Measurements from ENCODE around the gene CCDC159.
A peak's percentile ranks its signal among the peaks of the same experiment; 100 is the strongest.
"Not testable (repeated sequence)": the region's sequence is repeated elsewhere in the genome, so short reads cannot be mapped to it uniquely, and the experiment has no call there.

Gene CCDC159

DNA sequence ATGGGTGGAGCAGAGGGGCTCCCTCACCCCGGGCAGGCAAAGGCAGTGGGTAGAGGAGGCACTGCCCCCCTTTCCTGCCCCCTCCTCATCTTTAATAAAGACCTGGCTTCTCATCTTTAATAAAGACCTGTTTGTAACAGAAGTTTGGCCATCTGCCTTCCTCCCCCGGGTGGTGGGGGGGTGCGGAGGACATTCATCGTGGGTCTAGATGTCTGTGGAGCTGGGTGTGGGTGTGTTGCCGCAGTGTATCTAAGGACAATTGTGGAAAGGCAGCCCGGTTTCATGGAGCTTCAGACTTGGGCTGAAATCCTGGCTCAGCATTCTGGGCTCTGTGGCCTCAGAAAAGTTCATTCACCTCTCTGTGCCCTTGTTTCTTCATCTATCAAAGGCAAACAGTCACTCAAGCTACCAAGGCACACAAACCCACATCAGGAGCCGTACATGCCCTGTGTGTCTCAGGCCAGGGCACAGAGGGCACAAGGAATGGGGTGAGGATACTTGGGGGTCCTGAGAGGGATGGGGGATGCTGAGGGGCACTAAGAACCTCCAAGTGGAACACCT lies 19.3 kb downstream of the CCDC159 start:
- no peak for DNase-seq (ENCODE audit: low read depth, low spot score)

DNA sequence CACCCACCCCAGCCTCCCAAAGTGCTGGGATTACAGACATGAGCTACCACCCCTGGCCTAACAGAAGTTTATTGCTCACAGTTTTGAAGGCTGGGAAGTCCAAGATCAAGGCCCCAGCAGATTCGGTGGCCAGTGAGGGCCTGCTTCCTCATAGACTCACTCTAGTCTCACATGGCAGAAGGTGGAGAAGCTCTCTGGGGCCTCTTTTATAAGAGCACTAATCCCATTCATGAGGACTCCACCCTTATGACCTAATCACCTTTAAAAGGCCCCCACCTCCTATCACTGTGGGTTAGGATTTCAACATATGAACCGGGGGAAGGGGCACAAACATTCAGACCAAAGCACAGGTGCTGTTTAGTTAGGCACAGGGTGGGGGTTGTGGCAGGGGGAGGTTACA lies 21.2 kb downstream of the CCDC159 start:
- no peak for DNase-seq (ENCODE audit: low read depth, low spot score)

DNA sequence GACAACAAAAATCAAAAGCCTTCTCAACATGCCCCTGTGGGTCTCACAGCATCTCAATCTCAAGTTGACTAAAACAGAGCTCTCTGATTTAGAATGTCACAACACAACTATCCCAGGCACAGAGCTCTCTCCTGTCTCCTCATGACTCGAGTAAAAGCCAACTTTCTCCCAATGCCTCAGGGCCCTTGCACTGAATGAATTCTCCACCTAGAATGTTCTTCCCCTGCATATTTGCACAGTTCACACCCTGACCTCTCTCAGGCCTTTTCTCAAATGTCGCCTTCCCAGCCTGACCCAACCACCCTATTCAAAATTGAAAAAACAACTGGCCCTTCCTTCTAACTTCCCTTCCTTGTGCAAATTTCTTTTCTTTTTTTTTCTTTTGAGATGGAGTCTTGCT lies 24.4 kb downstream of the CCDC159 start:
- DNase-seq (ENCODE audit: low read depth, low spot score): no peak

DNA sequence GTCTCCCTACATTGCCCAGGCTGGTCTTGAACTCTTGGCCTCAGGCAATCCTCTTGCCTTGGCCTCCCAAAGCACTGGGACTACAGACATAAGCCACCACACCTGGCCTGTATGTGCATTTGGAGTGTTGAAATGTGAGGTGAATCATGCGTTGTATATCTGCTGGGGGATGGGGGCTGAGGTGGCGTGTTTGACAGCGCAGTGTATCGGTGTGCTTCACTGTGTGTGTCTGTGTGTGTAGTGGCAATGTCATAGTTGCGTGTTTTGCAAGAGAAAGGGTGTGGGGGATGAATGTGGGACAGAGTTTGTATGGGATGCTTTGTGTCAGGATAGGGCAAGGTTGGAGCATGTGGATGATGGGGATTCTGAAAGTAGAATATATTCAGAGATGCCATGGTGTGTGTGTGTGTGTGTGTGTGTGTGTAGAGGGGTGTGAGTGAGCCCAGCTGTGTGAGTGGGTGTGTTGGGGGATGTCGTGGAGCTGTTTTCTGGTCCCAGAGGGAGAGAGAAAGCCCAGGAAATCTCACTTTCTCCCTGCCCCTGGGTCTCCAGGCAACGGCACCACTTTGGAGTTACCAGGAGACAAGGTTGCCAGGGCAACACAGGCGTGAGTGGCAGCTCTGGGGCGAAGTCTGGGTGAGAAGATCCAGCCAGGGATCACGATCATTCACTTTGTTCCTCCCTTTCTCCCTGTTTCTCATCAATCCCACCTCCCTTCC lies 27.0 kb downstream of the CCDC159 start:
- DNase-seq (ENCODE audit: low read depth, low spot score): no peak

DNA sequence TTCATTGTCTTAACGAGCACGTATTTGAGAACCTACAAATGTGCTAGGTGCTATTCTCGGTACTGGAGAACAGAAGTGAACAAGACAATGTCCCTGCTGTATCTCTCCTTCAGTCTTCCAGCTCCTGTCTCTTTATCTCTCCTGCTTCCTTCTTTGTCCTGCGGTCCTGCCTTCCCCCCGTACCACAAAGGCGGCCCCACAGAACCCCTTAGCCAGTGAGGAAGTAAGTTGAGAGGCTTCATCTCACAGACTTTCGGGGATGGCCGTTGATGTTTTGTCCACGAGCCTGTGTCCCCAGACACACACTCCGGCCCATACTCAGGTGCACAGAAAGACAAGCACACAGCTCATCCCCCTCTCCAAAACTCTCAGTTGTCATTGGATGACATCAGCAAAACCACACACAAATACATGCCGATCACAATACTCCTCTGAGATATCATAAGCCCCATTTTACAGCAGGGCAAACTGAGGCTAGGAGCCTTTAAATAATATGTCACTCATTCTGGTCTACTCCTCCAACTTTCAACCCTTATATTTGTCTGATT lies 27.6 kb downstream of the CCDC159 start:
- DNase-seq (ENCODE audit: low read depth, low spot score): no peak

DNA sequence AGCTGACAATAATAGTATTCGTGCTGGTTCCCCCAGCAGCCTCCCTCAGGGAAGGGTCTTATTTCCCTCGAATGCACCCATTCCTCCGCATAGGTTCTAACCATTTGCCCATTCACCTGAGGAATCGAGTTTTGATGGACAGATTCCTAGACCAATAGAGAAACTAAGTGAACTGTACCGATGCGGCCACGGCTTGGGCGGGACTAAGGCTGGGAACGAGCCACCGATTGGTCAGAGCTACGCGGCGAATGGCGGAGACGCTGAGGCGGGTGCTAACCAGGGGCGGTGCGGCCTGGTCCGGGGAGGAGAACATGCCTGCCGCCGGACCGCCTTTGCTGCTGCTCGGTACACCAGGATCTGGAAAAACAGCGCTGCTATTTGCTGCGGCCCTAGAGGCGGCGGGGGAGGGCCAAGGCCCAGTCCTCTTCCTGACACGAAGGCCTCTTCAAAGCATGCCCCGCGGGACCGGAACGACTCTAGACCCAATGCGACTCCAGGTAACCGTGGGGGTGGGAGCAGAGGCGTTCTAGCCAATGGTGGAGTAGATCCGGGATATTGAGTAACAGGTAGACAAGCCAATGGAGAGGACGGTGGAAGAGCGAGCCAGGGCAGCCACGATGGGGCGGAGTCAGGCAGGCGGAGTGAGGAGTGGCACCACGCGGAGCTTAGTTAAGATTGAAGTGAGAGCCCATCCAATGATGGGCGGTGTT lies 28.3 kb downstream of the CCDC159 start, which contains the start of gene SWSAP1:
Gene SWSAP1 (plus strand): TSS at position 234 of the 710 bp plus-strand sequence. CDS start 15 bp downstream, at position 249.
- DNase-seq (ENCODE audit: low read depth, low spot score): peak; percentile 94

DNA sequence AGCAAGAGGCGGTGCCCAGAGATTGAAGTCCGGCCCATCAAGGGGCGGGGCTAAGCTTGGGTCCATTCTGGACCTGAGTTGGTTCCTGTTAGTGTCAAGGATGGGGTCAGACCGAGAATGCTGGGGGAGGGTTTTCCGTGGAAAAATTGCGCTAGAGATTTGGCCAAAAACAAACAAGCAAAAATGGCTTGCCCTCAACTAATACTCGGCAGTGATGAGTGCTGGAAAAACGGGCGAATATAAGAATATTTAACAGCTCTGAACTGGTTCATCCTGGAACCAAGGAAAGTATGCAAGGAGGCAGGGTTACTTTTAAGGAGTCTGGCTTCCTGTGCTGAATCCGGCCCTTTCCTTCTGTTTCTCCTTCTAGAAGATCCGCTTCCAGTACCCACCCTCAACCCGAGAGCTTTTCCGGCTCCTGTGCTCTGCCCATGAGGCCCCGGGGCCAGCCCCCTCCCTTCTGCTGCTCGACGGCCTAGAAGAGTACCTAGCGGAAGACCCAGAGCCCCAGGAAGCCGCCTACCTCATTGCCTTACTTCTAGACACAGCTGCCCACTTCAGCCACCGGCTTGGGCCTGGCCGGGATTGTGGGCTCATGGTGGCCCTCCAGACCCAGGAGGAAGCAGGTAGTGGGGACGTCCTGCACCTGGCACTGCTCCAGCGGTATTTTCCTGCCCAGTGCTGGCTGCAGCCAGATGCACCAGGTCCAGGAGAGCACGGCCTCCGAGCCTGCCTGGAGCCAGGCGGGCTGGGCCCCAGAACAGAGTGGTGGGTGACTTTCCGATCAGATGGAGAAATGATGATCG lies 29.0 kb downstream of the CCDC159 start:
- peak; percentile 39 for DNase-seq (ENCODE audit: low read depth, low spot score)

DNA sequence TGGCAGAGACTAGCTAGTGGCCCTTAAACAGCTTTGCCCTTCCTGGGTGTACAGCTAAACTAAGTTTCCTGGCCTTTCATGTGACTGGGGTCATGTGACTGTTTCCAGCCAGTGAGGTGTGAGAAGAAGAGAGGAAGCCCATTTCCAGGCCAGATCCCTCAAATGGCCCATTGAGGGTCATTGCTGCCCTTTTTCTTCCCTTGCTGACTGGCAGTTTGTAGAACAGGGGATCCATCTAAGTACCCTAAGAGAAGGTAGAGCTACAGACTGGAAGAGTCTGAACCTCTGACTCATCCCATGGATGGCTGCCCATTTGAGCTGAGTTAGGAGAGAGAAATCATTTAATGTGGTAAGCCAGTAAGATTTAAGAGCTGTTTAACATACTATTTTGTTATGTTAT lies 30.9 kb downstream of the CCDC159 start:
- no peak for DNase-seq (ENCODE audit: low read depth, low spot score)

DNA sequence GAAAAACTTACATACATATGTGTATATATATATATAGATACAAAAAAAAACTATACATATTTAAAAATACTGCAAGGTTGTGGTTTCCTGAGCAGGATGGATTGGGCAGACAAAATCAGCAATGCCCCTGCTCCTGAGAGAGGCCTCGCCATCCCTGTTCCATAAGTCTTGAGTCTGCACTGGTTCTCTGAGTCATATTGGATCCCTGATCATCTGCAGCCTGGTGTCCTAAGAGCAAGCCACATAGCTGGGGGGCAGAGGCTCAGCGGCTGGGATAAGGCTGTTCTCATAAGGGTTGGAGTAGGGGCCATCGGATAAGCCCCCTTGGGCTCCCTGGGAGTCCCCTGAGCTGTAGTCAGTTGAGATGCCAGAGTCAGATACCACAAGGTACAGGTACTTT lies 31.4 kb downstream of the CCDC159 start:
- no peak for DNase-seq (ENCODE audit: low read depth, low spot score)

DNA sequence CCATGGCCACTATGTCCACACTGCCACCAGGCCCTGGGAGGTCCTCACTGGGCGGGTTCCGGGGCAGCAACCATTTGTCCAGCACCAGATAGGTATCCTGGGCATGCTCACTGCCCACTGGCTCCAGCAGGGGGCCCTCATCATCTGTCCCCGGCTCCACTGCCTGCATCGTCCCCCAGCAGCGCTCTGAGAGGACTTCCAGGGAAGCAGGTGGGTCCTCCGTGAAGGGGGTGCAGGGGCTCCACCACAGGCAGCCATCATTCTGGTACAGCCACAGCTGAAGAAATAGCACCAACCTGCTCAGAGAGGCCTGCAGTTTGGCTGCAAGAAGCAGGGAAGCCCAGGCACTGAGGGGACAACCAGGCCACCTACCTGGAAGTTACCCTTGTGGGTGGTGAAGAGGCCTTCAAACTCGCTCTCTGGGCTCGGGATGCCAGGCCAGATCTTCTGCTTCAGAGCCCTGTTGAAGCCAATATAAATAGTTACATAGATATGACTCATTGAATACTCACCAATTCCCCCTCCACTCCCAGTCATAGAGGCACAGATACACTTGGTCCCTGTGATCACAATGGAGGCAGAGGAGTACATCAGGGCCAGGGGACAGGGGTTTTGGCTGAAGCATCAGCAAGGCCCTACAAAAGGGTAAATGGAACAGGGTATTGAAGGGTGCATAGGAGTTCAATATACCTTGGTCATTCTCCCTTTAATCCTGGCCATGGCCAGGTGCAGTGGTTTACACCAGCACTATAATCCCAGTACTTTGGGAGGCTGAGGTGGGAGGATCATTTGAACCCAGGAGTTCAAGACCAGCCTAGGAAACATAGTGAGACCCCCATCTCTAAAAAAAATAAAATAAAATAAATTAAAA lies 32.2 kb downstream of the CCDC159 start:
- DNase-seq (ENCODE audit: low read depth, low spot score): no peak

DNA sequence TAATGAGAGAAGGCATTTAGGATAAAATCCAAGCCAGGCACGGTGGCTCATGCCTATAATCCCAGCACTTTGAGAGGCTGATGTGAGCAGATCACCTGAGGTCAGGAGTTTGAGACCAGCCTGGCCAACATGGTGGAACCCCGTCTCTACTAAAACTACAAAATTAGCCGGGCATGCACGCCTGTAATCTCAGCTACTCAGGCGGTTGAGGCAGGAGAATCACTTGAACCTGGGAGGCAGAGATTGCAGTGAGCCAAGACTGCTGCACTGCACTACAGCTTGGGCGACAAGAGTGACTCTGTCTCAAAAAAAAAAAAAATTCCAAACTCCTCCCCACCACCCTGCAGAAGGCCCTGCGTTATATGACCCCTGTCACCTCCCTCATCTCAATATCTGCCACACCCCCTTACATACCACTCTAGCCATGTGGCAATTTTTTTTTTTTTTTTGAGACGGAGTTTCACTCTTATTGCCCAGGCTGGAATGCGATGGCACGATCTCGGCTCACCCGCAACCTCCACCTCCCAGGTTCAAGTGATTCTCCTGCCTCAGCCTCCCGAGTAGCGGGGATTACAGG lies 33.0 kb downstream of the CCDC159 start:
- DNase-seq (ENCODE audit: low read depth, low spot score): not testable (repeated sequence)

DNA sequence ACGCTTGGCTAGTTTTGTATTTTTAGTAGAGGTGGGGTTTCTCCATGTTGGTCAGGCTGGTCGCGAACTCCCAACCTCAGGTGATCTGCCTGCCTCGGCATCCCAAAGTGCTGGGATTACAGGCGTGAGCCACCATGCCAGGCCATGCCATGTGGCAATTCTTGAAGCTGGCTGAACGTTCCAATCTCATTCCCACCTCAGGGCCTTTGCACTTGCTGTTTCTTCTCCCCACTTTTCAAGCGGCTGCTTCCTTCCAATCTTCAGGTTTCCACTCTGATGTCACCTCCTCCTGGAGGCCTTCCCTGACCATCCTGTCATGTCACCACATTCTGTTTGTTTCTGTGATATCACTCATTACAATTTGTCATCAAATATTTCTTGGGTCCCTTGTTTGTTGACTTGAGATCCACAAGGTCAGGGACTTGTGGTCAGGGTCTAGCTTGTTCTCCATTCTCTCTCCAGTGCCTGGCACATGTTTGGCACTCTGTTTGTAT lies 33.6 kb downstream of the CCDC159 start:
- no peak for DNase-seq (ENCODE audit: low read depth, low spot score)

DNA sequence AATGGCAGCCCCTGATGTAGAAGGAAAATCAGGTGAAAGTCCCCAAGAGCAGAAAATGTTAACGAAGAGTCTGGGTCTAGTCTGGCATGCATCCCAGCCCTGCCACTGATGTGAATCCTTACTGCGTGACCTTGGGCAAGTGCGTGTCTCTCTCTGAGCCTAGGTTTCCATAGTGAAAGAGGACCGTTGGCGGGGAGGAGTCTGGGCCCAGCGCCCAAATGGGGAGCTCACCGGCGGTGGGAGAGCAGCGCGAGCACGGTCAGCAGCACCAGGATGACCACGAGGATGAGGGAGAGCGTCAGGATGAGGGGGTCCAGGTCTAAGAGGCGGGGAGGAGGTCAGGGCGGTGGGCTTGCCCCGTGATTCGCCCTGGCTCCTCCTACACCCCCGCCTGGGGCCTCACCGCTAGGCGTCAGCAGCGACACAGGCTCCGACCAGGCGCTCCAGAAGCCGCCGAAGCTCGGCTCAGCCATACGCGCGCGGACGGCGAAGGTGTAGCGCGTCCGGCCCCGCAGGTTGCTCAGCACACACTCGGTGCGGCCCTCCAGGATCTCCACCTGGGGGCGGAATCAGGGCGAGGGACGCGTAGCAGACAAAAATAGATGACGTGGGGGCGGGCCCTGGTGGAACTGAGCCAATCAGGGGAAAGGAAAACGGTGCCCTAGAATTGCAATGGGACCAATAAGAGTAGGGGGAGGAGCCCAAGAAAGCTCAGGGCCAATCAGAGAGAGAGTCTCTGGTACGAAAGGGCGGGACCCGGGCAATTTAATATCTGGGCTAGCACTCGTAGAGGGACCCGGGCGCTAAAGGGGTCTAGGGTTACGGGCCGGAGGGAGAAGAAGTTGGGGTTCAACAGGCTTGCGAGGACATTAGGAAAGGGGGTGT lies 34.6 kb downstream of the CCDC159 start:
- peak; percentile 90 for DNase-seq (ENCODE audit: low read depth, low spot score)

DNA sequence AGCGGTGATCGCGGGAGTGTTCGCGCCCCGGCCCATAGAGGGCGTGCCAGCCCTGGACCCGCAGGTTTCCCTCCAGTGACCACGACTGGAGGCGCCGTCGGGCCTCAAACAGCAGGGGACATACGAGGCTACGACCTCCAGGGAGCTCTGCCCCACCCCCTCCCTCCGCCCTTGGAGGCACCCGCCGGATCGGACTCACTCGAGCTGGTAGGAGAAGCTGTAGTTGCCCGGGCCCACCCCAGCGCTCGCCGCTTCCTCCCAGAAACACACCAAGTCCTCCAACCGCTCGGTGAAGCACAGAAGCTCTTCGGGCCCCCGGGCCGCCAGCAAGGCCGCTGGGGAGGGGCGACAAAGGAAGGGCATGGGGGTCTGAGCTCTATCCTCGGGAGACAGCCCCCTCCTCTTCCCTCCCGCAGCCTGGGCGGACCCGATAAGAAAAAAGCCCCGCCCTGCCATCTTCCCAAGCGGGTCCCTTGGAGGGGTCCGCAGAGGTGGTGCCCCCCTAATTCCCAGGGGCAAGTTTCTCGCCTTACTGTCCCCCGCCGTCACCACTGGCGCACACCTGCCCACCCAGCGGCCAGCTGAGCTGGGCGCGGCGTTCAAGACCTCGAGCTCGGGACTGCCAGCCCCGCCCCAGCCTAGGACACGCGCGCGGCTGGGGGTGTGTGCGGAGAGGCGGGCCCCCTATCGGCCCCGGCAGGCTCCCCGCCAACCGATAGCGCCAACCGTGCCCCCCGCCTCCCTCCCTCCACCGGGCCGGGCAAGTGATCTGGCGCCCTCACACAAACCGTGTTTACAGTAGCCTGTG lies 36.8 kb downstream of the CCDC159 start:
- DNase-seq (ENCODE audit: low read depth, low spot score): no peak

DNA sequence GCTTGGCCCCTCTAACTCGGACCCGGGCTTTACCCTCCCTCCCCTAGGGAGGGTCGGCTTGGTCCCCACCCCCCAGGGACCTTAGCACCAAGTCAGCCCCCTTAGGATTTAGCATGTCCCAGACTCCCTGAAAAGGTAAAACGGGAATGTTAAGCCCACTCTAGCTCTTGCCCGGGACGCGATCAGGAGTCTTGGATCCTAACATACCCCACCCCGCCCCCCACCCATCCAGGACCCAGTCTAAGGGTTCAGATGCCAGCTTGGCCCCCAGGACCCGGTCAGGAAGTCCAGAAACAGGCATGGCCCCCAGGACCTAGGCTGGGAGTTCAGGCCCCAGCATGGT lies 37.4 kb downstream of the CCDC159 start:
- DNase-seq (ENCODE audit: low read depth, low spot score): no peak

DNA sequence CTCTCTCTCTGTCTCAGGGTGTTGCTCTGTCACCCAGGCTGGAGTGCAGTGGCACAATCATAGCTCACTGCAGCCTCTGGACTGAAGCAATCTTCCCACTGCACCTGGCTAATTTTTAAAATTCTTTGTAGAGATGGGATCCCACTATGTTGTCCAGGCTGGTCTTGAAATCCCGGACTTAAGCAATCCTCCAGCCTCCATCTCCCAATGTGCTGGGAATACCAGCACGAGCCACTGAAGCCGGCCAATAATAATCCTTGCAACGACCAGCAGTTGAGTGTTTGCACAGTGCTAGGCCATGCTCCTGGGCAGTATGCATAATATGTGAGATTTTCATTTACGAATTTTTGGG lies 38.4 kb downstream of the CCDC159 start:
- no peak for DNase-seq (ENCODE audit: low read depth, low spot score)

DNA sequence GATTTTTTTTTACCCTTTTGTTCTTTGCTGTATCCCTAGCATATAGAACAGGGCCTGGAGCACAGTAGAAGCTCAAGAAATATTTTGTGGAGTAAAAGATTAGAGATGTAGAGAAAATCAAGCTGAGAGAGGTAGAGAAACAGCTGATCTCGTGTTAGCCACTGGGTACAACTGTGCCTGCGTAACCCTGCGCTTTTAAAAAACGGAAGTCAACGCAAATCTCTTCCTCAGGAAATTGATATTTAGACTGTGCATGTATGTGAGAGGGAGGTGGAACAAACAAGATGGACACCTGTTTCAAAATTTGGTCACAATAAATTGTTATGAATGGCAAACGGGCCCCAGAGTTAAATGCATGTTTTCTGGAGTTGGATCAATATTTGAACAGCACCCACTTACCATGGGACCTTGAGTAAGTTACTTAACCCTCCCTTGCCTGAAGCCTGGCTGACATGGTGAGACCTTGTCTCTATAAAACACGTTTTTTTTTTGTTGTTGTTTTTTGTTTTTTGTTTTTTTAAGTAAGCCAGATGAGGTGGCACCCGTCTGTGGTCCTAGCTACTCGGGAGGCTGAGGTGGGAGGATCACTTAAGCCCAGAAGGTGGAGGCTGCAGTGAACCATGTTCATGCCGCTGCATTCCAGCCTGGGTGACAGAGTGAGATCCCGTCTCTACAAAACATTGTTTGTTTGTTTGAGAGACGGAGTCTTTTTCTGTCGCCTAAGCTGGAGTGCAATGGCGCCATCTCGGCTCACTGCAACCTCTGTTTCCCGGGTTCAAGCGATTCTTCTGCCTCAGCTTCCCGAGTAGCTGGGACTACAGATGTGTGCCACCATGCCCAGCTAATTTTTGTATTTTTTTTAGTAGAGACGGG lies 41.1 kb downstream of the CCDC159 start:
- no peak for DNase-seq (ENCODE audit: low read depth, low spot score)

DNA sequence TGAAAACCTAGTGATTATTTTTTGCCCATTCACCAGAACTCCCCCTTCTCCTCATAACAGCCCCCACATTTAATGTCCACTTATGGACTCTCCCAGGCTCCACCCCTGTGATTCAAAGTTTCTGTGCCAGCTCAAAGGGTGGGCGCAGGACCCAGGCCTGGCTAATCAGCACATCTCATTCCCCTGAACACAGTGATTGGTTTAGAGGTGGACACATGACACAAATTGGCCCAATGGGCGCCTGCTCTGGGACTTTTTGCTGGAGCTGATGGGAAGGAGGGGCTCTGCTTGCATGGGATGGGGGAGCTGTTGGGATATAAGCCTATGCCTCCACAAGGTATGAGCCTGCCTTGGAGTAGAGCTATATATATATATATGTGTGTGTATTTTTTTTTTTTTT lies 44.0 kb downstream of the CCDC159 start:
- DNase-seq (ENCODE audit: low read depth, low spot score): no peak
